Testis (tissue), 3 donors: ENCODE measurements around the gene RBM48. TPM values are rescaled to one million over a fixed set of nuclear protein-coding genes. Genes with fewer than 3 reads are reported as not detected.

Experiments
- DNase-seq: peaks from one replicate; pipeline ENCODE4 v3.0.0-alpha.2; 2019
- H3K27ac ChIP-seq, 2 donors: fragments of 200-600 bp; sonication (generic); one replicate each; pipeline ENCODE4 v1.5.1; 2019
- H3K27me3 ChIP-seq: fragments of 200-600 bp; sonication (generic); one replicate; pipeline ENCODE4 v1.5.1; 2019
- H3K36me3 ChIP-seq: fragments of 200-600 bp; sonication (generic); one replicate; pipeline ENCODE4 v1.5.1; 2017; ENCODE audit warnings: low read depth; ENCODE audit errors: missing control alignments
- H3K4me1 ChIP-seq: fragments of 200-600 bp; sonication (generic); one replicate; pipeline ENCODE4 v1.5.1; 2019
- H3K4me3 ChIP-seq, 2 donors: fragments of 200-600 bp; sonication (generic); one replicate each; pipeline ENCODE4 v1.5.1; 2017 to 2019
- H3K9me3 ChIP-seq: fragments of 200-600 bp; sonication (generic); one replicate; pipeline ENCODE4 v1.5.1; 2017
- CTCF ChIP-seq, 3 experiments: fragments of 450-650 bp in 2 of 3; fragments of 200-600 bp in 1 of 3; sonication (generic) in 1 of 3; IDR thresholded peaks; one replicate each; pipeline ENCODE4 v1.5.1; 2016 to 2019; ENCODE audit warnings: antibody characterized with exemption in 3 of 3, mild to moderate bottlenecking in 2 of 3, moderate library complexity in 1 of 3
- POLR2A ChIP-seq: fragments of 450-650 bp; IDR thresholded peaks from one replicate; pipeline ENCODE4 v1.6.1; 2017; ENCODE audit warnings: antibody characterized with exemption, mild to moderate bottlenecking, moderate library complexity
- WGBS, 2 donors: methylation state at CpG; one replicate each; pipeline ENCODE4 v1.1.5; 2018; 5-methylcytosine and 5-hydroxymethylcytosine counted together
- intact Hi-C: fragments of 100-400 bp; cut with DNase I; formaldehyde crosslinking; loops from one replicate; pipeline ENCODE4 v1.15.1; 2023; ENCODE audit warnings: low total_unique reads
- polyA plus RNA-seq: library from polyadenylated mRNA; stranded (reverse); fragments of 350-450 nt; fragmentation: Illumina TruSeq; extraction: RNeasy Lipid Tissue Mini Kit (QIAGEN cat#74804); gene quantifications from one replicate; pipeline ENCODE4 v1.2.3, GENCODE V29; 2014; ENCODE audit warnings: low read depth, low replicate concordance; ENCODE audit not compliant: insufficient read depth
- total RNA-seq, 2 donors: library from RNA; depleted of rRNA; stranded (reverse); fragments of >200 nt; gene quantifications; one replicate each; pipeline ENCODE4 v1.2.3, GENCODE V29; 2016

Gene RBM48
- total and polyA plus RNA-seq, 3 donors from 2014 or later, result 20.3 to 22.5 (median 20.5) TPM

GRCh38 chr7:92517631-92518030, 11.0 kb upstream of the RBM48 start:
- TF ChIP-seq POLR2A, result no peak
- no peak for TF ChIP-seq CTCF (IDR thresholded peaks at IDR 0.05)

GRCh38 chr7:92520024-92520423, 8.6 kb upstream of the RBM48 start:
- DNase-seq, result no peak
- Histone ChIP-seq H3K9me3 (no peaks in the 10 kb centered on the region), H3K36me3 (no peaks in the 10 kb centered on the region), H3K4me1 (no peaks in the 10 kb centered on the region), H3K27me3 (no peaks in the 10 kb centered on the region), H3K27ac (no peak overlapping the region), H3K4me3 (no peak overlapping the region)
- intact Hi-C loops, result no loop called here
- WGBS, 2 donors, result 95% methylated on average over 1 of the region's 1 CpG
- TF ChIP-seq POLR2A (no peak), CTCF (IDR thresholded peaks at IDR 0.05) (no peak)

More at GRCh38 chr7:92517631-92518030, 11.0 kb upstream of the RBM48 start:
- whole genome bisulfite sequencing, 2 donors, result 84 to 93% methylated on average over 3 of the region's 3 CpGs
- Histone ChIP-seq H3K9me3 (no peaks in the 10 kb centered on the region), H3K27me3 (no peaks in the 10 kb centered on the region), H3K4me3 (no peak overlapping the region), H3K36me3 (no peaks in the 10 kb centered on the region), H3K27ac (no peak overlapping the region), H3K4me1 (no peaks in the 10 kb centered on the region)
- intact Hi-C loops, result no loop called here
- no peak for DNase-seq

- DNase-seq, result no peak
- TF ChIP-seq POLR2A (no peak), CTCF (IDR thresholded peaks at IDR 0.05) (no peak)
- no peaks in the 10 kb centered on the region for H3K9me3 ChIP-seq
- 76 to 86% methylated on average over 2 of the region's 2 CpGs for WGBS, 2 donors
- H3K27me3 ChIP-seq, result no peaks in the 10 kb centered on the region
- intact Hi-C loops, result no loop called here
- no peaks in the 10 kb centered on the region for H3K36me3 ChIP-seq
- no peak overlapping the region for H3K4me3 ChIP-seq
- peaks cover 8% of the 10 kb centered on the region for H3K4me1 ChIP-seq
- no peak overlapping the region for H3K27ac ChIP-seq
These were observed 5.5 kb upstream of the RBM48 start for GRCh38 chr7:92523110-92523509.

- 0 to 1% methylated on average over 29 to 31 of the region's 31 CpGs for WGBS, 2 donors
- Histone ChIP-seq H3K27ac (peak overlapping the region; percentile 86 to 88), H3K9me3 (no peaks in the 10 kb centered on the region), H3K4me3 (peak overlapping the region; percentile 88 to 94), H3K4me1 (peaks cover 13% of the 10 kb centered on the region), H3K27me3 (no peaks in the 10 kb centered on the region), H3K36me3 (no peaks in the 10 kb centered on the region)
- TF ChIP-seq POLR2A, result no peak
- TF ChIP-seq CTCF (IDR thresholded peaks at IDR 0.05), result no peak
- intact Hi-C loops, result no loop called here
- peak; percentile 60 for DNase-seq
These were observed 1.1 kb upstream of the RBM48 start for GRCh38 chr7:92527300-92528187.

- H3K9me3 ChIP-seq, result no peaks in the 10 kb centered on the region
- no peaks in the 10 kb centered on the region for H3K27me3 ChIP-seq
- peak overlapping the region; percentile 86 to 92 for H3K27ac ChIP-seq
- intact Hi-C loops, result no loop called here
- no peak for TF ChIP-seq POLR2A
- no peak for TF ChIP-seq CTCF (IDR thresholded peaks at IDR 0.05)
- DNase-seq, result no peak
- peaks cover 13% of the 10 kb centered on the region for H3K4me1 ChIP-seq
- H3K4me3 ChIP-seq, result peak overlapping the region; percentile 88 to 94
- 0% methylated on average over 7 to 13 of the region's 13 CpGs for WGBS, 2 donors
- H3K36me3 ChIP-seq, result no peaks in the 10 kb centered on the region
These were observed 316 bp downstream of the RBM48 start for GRCh38 chr7:92528958-92529264.
